Mammary epithelial cell (primary cell): ENCODE results near the gene ABHD2.

ENCODE experiments used
- EZH2 ChIP-seq: IDR thresholded peaks from 2 replicates; pipeline ENCODE4 v1.6.1; 2012; ENCODE audit warnings: low read length, inconsistent platforms, borderline replicate concordance
- TF ChIP-seq, protein P1 (sequence below), 2 donors: IDR thresholded peaks in 1 of 2; conservative IDR thresholded peaks in 1 of 2; 2 replicates each; pipeline ENCODE4 v1.5.1; 2011 to 2012; ENCODE audit warnings: inconsistent platforms in 2 of 2, low read length in 2 of 2, mild to moderate bottlenecking in 2 of 2, control low read depth in 1 of 2, low read depth in 1 of 2; ENCODE audit not compliant: insufficient read depth in 1 of 2; ENCODE audit errors: extremely low read depth in 1 of 2

DNA sequence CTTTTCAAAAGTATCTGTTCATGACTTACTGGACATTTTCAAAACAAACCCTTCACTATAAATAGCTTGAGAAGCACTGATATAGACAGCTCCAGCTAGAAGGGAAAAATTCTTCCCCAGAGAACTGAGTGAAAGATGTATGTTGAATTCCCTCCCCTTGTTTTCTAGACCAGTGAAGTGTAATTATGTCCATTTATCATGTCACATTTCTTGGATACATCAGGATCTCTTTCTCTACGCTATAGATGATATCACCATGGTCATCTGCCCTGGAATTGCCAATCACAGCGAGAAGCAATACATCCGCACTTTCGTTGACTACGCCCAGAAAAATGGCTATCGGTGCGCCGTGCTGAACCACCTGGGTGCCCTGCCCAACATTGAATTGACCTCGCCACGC, 66.9 kb downstream of the ABHD2 start:
- TF ChIP-seq EZH2: no peak
- TF ChIP-seq, protein P1, sequence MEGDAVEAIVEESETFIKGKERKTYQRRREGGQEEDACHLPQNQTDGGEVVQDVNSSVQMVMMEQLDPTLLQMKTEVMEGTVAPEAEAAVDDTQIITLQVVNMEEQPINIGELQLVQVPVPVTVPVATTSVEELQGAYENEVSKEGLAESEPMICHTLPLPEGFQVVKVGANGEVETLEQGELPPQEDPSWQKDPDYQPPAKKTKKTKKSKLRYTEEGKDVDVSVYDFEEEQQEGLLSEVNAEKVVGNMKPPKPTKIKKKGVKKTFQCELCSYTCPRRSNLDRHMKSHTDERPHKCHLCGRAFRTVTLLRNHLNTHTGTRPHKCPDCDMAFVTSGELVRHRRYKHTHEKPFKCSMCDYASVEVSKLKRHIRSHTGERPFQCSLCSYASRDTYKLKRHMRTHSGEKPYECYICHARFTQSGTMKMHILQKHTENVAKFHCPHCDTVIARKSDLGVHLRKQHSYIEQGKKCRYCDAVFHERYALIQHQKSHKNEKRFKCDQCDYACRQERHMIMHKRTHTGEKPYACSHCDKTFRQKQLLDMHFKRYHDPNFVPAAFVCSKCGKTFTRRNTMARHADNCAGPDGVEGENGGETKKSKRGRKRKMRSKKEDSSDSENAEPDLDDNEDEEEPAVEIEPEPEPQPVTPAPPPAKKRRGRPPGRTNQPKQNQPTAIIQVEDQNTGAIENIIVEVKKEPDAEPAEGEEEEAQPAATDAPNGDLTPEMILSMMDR (conservative IDR thresholded peaks at IDR 0.05 in 1 of 2, IDR thresholded peaks at IDR 0.05 in 1 of 2; ENCODE audit: extremely low read depth in 1 of 2, insufficient read depth in 1 of 2, low read depth in 1 of 2, low read length in 2 of 2): no peak
